Mammary epithelial cell (primary cell): ENCODE results near the gene RNF180.

Experiments
- CTCF ChIP-seq, 2 donors: IDR thresholded peaks in 1 of 2; conservative IDR thresholded peaks in 1 of 2; 2 replicates each; pipeline ENCODE4 v1.5.1; 2011 to 2012; ENCODE audit warnings: inconsistent platforms in 2 of 2, low read length in 2 of 2, mild to moderate bottlenecking in 2 of 2, control low read depth in 1 of 2, low read depth in 1 of 2; ENCODE audit not compliant: insufficient read depth in 1 of 2; ENCODE audit errors: extremely low read depth in 1 of 2
- EZH2 ChIP-seq: IDR thresholded peaks from 2 replicates; pipeline ENCODE4 v1.6.1; 2012; ENCODE audit warnings: low read length, inconsistent platforms, borderline replicate concordance

- TF ChIP-seq EZH2, result no peak
- TF ChIP-seq CTCF (conservative IDR thresholded peaks at IDR 0.05 in 1 of 2, IDR thresholded peaks at IDR 0.05 in 1 of 2; ENCODE audit: extremely low read depth in 1 of 2, insufficient read depth in 1 of 2, low read depth in 1 of 2, low read length in 2 of 2), result no peak
Measured at GRCh38 chr5:64195981-64196380, 30.3 kb downstream of the RNF180 start.
